ENCODE measurements around the gene ADAMTS9.
"Not testable (repeated sequence)": the region's sequence is repeated elsewhere in the genome, so short reads cannot be mapped to it uniquely, and the experiment has no call there.

- TF ChIP-seq CTCF, POLR2A (IDR thresholded peaks at IDR 0.05): not testable (repeated sequence)
Observed at GRCh38 chr3:64545239-64545638, 142.6 kb downstream of the ADAMTS9 start.
